M059J (cell line): Measurements from ENCODE around the gene PROCA1. TPM values are rescaled to one million over a fixed set of nuclear protein-coding genes. Genes with fewer than 3 reads are reported as not detected.

Experiments
- DNase-seq: peaks from one replicate; pipeline ENCODE4 v3.0.0-alpha.2; 2012; ENCODE audit warnings: low read depth
- total RNA-seq: library from RNA; depleted of rRNA; stranded (reverse); fragments of >200 nt; shearing (Covaris generic); gene quantifications from 2 replicates; pipeline ENCODE4 v1.2.3, GENCODE V29; 2014; rRNA removed

Gene PROCA1, protein sequence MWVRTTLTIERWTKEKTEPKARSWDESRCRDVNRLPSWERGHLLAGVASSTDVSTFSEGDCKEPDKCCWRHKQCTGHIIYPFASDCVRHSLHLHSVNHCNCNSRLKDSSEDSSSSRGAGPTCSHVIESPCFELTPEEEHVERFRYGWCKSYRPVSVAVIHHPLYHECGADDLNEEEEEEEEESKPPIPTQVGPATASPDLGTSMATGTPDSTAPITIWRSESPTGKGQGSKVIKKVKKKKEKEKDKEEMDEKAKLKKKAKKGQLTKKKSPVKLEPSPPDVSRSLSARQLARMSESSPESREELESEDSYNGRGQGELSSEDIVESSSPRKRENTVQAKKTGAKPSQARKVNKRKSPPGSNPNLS
- 0.84 and 1.3 TPM in 2 replicates for total RNA-seq

DNA sequence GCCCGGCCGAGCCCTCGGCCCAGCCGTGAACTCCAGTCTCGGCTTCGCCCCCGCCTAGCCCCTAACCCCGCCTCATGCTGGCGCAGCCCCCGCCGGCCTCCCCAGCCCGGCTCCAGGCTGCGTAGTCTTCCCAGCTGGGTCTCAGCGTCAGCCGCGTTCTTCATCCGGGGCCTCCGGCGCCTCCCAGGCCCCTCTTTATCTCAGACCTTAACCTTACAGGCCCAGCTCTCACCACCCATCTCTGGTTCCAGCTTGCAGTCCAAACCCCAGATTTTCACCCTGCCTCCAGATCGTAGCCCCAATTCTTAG is at the start of gene PROCA1:
PROCA1 (minus strand) TSS at position 166 of the 309 bp plus-strand sequence. CDS start 228 bp downstream, outside the sequence.
- DNase-seq = no peak

DNA sequence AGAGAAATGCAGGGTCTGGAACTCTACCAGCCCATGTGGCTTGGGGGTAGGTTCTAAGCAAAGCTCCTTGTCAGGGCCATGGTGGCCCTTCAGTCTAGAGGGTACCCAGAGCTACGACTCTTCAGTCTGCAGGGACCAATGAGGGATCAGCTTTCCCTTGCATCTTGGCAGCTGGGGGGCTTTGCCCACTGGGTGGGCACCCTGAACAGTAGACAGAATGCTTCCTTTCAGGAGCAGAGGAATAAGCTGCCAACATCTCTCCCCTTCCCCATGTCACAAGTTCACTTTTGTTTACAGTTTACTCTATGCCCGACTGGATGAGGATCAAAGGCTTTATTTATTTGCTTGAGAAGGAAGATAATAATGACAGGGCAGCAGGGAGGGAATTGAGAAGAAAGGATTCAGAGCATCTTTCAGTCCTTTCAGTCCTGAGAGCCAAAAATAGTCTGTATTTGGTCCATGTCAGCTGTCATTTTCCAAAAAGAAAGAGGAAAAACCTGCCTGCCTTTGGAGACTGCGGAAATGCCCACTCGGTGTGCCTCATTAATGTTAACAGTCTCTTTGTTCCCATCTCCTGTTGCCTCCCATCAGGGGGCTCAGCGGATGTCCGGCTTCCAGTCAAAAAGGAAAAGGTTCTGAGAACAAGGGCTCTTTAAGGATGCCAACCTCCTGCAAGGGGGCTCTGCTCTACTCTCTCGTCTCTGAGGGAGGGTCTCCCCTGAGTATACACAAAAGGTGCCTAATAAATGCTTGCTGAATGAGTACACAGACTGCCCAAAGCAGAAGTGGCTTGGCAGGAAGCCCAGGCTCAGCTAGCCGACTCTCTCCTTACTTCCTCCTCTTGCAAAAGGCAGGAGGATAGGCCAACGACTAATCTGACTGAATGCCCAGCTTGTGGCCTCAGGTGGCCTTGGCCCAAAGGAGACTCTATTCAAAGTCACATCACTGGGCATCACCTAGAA is 49.2 kb upstream of the PROCA1 start:
- DNase-seq = peak; percentile 64

DNA sequence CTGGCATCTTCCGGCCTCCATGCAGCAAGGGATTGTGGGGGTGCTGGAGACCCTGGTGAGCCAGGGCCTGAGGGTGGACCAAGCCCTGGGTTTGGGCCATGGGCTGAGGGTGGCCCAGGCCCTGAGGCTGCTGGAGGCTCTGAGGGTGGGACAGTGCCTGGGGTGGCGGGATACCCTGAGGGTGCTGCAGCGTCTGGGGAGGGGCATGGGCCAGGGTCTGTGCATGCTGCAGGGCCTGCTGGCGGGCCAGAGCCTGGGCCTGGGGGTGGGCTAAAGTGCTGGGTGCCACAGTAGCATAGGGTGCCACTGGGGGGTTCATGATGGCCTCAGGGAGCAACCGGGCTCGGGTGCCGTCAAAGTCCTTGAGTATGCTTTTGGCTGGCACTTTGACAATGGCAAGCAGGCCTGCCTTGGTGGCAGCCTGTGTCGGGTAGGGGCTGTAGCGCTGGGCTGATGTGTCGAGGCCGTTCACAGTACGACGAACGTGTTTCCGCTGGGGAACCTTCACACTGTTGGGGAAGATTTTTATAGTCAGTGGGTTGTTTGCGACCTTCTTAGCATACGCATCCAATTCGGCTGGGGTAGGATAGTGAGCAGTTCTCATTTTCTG is 47.7 kb upstream of the PROCA1 start:
- no peak for DNase-seq

DNA sequence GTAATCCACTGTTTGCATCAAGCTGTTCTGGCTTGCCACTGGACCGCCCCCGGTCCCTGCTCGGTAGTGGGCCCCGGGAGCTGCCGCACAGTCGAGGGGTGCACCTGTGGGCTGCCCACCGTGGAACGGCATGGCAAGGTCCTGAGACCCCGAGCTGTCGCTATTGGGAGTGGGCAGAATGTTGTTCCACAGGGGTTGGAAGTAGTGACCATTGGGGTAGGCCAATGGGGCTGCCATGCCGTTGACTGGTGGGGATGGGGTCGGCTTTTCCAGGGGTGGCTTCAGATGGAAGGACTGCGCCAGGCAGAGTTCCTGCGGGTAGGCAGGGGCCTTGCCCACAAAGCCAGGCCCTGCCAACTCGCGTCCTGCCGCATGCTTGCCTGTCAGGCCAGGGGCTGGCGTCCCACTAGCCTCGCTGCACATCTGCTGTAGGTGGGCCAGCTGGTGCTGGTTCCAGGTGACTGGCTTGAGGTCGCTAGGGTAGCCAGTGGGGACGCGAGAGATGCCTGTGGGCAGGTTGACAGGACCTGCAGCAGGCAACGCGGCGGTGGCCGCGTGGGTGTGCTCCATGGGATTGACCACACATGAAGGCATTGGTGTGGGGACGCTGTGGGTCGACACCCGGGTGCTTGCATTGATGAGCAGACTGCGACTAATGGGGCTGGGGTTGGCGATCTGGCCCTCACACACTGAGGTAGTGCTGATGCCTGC is 46.9 kb upstream of the PROCA1 start:
- DNase-seq = no peak

DNA sequence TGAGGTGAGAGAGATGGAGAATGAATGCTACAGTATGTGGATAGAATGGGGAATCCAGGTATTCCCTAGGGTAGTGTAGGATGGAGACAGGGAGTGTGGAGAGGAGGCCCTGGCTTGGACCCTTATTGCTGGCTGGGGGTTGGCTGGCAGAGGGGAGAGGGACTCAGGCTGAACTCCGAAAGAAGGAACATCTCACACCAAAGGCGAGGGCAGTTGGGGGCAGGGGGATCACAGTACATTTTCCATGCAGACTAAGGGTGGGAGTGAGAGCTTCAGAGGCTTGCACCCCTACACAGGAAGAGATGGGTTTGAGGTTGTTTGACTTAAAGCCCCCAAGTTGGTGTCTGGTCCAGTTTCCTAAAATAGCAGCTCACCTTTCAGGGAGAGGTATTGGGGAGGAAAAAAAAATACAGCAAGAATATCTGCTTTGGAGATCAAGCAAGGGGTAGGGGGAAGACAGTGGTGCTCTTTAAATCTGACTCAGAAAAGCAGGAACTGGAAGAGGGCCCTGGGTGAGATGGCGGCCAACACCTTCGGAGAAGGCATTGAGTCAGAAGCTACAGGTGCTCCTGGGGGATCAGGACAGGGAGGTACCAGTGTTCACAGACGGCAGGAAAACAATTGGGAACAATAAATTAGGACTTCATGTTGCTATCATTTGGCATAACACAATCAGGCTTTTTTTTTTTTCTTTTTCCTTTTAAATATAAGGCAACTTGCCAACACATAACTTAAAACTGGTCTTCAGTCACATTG is 44.5 kb upstream of the PROCA1 start:
- no peak for DNase-seq

DNA sequence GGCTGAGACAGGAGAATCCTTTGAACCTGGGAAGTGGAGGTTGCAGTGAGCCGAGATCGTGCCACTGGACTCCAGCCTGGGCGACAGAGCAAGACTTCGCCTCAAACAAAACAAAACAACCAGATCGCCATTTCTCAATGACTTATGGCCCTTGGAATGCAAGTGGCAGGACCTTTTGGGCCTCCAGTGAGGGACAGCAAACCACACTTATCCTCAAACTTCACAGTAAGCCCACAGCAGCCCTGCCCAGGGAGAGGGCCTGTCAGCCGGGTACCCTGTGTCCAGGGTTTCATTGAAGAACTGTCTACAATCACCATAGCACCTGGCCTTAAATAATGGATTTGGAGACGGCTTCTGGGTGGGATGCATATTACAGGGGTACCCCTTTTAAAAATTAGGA is 43.8 kb upstream of the PROCA1 start:
- DNase-seq = peak; percentile 84

DNA sequence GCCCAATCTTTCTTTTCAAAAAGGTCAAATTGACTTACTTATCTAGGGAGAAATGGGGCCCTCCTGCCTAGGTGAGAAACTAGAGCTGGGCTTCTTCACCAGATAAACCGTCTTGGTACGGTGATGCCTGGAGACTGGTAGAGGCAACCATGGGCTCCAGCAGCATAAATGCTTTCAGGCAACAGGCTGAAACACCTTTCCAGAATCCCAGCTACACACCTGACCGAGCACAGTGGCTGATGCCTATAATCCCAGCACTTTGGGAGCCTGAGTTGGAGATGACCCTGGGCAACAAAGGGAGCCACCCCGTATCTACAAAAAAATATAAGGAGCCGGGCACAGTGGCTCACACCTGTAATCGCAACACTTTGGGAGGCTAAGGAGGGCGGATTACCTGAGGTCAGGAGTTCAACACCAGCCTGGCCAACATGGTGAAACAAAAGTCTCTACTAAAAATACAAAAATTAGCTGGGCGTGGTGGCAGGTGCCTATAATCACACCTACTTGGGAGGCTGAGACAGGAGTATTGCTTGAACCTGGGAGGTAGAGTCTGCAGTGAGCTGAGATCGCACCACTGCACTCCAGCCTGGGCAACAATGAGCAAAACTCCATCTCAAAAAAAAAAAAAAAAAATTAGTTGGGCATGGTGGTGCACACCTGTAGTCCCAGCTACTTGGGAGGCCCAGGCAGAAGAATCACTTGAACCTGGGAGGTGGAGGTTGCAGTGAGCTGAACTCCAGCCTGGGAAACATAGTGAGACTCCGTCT is 40.1 kb upstream of the PROCA1 start:
- no peak for DNase-seq

DNA sequence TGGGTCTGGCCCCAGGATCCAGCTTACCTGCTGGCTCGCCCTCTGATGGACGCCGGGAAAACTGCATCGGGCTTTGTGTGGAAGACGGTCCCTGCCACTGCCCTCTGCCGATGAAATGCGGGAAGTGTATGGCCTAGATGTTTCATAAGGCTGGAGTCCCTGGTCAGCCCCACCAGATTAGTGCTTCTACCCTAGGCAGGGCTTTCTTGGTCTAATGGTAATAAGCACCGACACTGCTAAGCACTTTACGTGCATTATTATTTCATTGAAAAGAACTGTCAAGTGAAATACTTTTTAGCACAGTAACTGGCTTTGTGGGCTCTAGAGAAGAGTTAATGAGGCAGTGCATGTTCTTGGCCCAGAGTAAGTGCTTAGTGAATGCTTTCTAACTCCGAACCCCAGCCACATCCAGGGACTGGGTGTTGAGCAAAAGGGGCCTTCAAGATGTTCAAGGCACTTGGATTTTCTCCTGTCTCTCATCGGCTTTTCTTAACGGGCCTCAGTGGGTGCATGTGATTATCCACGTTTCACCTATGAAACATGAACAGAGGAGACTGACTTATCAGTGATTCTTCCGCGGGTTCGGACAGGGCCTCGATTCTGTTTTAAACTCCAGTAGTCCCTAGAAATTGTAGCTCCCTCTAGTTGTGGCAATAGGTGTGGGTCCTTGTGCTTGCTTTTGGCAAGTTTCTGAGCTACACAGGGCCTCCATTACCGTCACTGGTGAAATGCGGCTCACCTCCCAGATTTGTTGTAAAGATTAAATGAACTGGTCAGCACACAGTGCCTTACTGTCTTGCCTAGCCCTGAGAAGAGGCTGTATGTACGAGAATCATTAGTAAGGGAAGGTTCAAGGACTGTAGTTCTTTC is 38.7 kb upstream of the PROCA1 start:
- DNase-seq = peak; percentile 87

DNA sequence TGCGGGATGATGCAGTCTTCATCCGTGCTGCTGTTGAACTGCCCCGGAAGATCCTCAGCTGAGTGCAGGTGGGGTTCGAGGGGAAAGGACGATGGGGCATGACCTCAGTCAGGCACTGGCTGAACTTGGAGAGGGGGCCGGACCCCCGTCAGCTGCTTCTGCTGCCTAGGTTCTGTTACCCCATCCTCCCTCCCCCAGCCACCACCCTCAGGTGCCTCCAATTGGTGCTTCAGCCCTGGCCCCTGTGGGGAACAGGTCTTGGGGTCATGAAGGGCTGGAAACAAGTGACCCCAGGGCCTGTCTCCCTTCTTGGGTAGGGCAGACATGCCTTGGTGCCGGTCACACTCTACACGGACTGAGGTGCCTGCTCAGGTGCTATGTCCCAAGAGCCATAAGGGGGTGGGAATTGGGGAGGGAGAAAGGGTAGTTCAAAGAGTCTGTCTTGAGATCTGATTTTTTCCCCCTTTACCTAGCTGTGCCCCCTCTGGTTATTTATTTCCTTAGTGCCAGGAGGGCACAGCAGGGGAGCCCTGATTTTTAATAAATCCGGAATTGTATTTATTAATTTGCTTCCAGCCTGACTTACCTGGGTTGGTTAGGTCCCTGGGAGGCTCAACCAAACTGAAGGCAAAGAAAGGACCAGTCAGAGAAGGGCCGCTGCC is 38.0 kb upstream of the PROCA1 start:
- no peak for DNase-seq

DNA sequence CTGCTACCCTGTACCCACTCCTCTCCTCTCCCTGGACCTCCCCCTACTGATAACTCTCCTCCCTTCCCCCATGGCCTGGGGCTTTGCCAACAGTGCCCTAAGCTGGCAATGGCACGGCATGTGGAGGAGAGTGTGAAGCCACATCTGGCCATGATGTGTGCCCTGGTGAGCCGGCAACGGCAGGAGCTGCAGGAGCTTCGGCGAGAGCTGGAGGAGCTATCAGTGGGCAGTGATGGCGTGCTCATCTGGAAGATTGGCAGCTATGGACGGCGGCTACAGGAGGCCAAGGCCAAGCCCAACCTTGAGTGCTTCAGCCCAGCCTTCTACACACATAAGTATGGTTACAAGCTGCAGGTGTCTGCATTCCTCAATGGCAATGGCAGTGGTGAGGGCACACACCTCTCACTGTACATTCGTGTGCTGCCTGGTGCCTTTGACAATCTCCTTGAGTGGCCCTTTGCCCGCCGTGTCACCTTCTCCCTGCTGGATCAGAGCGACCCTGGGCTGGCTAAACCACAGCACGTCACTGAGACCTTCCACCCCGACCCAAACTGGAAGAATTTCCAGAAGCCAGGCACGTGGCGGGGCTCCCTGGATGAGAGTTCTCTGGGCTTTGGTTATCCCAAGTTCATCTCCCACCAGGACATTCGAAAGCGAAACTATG is 37.3 kb upstream of the PROCA1 start:
- DNase-seq = no peak

DNA sequence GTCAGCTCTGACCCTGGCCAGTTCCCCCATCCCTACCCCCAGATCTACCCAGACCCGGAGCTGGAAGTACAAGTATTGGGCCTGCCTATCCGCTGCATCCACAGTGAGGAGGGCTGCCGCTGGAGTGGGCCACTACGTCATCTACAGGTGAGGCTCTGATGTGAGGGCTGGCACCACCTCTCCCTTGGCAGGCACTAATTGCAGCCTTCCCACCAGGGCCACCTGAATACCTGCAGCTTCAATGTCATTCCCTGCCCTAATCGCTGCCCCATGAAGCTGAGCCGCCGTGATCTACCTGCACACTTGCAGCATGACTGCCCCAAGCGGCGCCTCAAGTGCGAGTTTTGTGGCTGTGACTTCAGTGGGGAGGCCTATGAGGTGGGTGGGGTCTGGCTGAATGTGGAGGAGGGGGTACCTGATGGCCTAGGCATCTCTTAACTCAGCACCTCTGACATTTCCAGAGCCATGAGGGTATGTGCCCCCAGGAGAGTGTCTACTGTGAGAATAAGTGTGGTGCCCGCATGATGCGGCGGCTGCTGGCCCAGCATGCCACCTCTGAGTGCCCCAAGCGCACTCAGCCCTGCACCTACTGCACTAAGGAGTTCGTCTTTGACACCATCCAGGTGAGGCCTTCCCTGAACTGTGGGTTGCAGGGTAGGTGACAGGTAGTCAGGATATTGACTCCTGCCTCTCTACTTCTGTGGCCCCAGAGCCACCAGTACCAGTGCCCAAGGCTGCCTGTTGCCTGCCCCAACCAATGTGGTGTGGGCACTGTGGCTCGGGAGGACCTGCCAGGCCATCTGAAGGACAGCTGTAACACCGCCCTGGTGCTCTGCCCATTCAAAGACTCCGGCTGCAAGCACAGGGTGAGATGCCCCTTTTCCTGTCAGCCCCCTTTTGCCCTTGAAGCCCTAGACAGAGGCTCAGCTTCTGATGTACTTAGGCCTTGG is 36.4 kb upstream of the PROCA1 start:
- DNase-seq = no peak

DNA sequence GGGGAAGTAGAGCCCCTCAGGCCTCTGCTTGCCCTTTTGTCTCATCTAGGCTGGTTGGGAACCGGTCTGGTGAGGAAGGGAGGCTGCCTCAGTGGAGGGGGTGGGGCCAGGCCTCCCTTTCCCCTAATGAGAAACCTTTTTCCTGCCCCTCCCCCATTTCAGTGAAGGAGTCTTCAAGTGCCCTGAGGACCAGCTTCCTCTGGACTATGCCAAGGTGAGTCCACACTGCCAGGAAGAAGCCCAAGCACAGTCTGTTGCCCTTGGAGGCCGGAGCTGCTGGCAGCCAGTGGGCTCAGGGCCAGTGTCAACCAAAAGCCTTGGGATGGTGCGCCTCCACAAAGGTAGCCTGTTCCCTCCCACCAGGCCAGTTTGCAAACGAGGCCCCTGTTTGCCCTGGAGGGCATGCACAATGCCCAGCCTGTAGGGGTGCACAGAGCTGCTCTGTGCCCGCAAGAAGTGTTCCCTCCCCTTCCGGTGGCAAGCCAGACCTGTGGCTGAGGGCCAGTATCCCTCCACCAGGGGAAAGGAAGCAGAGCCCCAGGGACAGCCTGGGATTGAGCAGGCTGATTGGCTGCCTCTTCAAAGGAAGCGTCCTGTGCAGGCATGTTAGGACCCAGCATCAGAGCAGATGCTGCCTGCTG is 35.5 kb upstream of the PROCA1 start:
- DNase-seq = no peak

DNA sequence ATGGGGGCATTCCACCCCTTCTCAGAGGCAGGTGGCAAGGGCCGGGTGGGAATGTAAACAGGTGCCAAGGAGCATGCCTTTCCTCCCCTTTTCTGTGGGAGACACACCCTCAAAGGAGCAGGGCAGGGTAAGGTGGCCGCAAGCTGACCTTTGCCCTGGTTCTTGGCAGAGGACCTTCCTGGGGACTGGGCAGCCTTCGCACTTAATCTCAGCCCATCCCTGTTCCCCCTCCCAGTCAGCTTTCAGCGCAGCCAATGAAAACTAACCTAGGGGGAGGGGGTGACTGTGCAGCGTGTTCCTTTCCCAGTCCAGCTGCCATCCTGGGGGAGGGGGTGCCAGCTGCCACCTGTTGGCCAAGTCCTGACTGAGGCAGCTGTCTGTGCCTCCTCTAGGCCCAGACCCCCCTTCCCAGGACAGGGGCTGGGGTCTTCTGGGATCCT is 34.9 kb upstream of the PROCA1 start:
- no peak for DNase-seq

DNA sequence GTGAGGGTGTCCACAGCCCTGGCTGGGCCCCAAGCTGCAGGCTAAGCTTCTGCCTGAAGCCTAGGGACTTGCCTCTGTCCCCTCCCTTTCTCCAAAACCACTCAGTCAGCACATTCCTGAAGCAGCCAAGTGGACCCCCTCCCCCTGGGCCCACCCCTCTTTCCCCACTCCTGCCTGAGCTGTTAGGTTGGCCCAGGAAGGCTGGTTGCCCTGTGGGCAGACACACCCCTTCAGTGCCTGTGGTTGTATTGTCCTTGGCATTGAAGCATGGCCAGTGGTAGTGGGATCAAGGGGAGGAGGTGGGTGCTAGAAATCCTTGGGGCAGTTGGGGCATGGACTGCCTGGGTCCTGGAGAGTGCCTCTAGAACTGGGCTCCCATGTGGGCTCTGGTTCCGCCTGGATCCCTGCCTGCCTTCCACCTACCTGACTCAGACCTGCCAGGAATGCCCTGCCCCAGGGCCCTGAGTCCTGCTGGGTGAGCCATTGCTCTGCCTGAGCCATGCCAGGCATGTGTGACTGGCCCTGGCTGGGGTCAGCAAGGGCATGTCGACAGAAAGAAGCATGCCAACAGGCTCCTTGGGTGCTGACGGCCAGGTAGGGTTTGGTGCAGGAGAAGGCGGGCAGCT is 34.2 kb upstream of the PROCA1 start:
- DNase-seq = peak; percentile 85

DNA sequence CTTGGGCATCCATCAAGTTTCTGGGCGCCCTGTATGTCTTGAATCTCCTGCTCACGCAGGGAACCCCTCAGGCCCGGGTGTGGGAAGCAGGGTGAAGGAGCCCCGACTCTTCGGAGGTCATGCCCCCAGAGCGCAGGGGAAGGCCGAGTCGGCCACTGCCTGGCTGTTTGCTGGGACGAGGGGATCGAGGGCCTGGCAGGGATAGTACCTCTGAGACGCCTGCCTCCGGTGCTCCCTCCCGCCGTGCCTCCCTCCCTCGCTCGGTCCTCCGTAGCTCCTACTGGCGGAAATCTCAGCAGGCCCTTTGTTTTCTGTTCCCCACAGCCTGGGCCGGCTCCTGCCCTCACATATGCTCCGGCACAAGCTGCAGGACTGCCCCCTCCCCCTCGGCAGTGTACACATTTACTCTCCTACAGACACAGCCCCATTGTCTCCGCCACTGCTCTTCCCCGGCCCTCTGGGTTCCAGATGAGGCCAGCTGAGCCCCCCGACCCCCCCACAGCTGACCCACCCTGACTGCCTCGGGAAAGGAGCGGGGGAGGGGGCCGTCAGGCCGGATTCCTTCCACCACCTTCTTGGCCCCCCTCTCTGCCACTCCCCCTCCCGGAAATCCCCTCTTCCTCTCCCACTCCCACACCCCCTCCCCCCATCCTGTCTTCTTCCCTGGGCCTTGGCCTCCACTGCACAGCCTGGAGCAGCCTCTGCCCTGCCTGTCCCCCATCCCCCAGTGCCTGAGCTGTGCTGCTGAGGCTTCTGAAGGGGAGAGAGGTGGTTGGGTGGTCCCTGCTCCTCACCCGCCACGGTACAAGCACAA is 33.5 kb upstream of the PROCA1 start:
- DNase-seq = peak; percentile 70
